ENCODE results near the gene VAV1.

- peak; percentile 100 for TF ChIP-seq CTCF (IDR thresholded peaks at IDR 0.05; ENCODE audit: borderline replicate concordance, extremely low read depth, low read length, poor library complexity, severe bottlenecking)
- TF ChIP-seq EZH2 (IDR thresholded peaks at IDR 0.05; ENCODE audit: borderline replicate concordance, low read depth, low read length, severe bottlenecking), result no peak
Measured at GRCh38 chr19:6862673-6863078, 90.2 kb downstream of the VAV1 start.

All from DND-41 (cell line).